ENCODE data around the gene FBXW9. TPM values are rescaled to one million over a fixed set of nuclear protein-coding genes. Genes with fewer than 3 reads are reported as not detected.

The FBXW9 gene
- total RNA-seq, 6 donors from 2014 or later, result 6.5 to 13.7 (median 8.7) TPM

- ATAC-seq (ENCODE audit: low FRiP score in 2 of 2), result peak in 1 of 2 donors; percentile 7
- Histone ChIP-seq H3K9me3 (no peaks in the 10 kb centered on the region), H3K27ac (no peak overlapping the region), H3K27me3 (no peaks in the 10 kb centered on the region), H3K4me1 (peaks cover 0 to 4% (median 0%) of the 10 kb centered on the region in 4 donors), H3K4me3 (no peak overlapping the region), H3K36me3 (peaks cover 0 to 2% (median 0%) of the 10 kb centered on the region in 4 donors)
- DNase-seq, result peak in 1 of 2 donors; percentile 71
- no peak for TF ChIP-seq POLR2A (IDR thresholded peaks at IDR 0.05)
- no peak for TF ChIP-seq POLR2AphosphoS5 (IDR thresholded peaks at IDR 0.05)
- TF ChIP-seq, protein P1, sequence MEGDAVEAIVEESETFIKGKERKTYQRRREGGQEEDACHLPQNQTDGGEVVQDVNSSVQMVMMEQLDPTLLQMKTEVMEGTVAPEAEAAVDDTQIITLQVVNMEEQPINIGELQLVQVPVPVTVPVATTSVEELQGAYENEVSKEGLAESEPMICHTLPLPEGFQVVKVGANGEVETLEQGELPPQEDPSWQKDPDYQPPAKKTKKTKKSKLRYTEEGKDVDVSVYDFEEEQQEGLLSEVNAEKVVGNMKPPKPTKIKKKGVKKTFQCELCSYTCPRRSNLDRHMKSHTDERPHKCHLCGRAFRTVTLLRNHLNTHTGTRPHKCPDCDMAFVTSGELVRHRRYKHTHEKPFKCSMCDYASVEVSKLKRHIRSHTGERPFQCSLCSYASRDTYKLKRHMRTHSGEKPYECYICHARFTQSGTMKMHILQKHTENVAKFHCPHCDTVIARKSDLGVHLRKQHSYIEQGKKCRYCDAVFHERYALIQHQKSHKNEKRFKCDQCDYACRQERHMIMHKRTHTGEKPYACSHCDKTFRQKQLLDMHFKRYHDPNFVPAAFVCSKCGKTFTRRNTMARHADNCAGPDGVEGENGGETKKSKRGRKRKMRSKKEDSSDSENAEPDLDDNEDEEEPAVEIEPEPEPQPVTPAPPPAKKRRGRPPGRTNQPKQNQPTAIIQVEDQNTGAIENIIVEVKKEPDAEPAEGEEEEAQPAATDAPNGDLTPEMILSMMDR (IDR thresholded peaks at IDR 0.05), result no peak
- TF ChIP-seq EP300 (IDR thresholded peaks at IDR 0.05), result no peak
- 61 to 82% methylated on average over 9 to 19 of the region's 26 CpGs for WGBS, 2 donors
Observed at GRCh38 chr19:12689581-12690216, 6.7 kb downstream of the FBXW9 start.

GRCh38 chr19:12689012-12689411 is 7.4 kb downstream of the FBXW9 start:
- H3K4me3 ChIP-seq, result no peak overlapping the region
- WGBS, 2 donors, result 83 to 91% methylated on average over 8 to 10 of the region's 12 CpGs
- peaks cover 0 to 2% (median 0%) of the 10 kb centered on the region in 4 donors for H3K36me3 ChIP-seq
- no peaks in the 10 kb centered on the region for H3K4me1 ChIP-seq
- ATAC-seq (ENCODE audit: low FRiP score in 2 of 2), result peak; percentile 4 to 13
- TF ChIP-seq POLR2AphosphoS5 (IDR thresholded peaks at IDR 0.05) (no peak), EP300 (IDR thresholded peaks at IDR 0.05) (no peak), POLR2A (IDR thresholded peaks at IDR 0.05) (no peak)
- TF ChIP-seq, protein P1 (IDR thresholded peaks at IDR 0.05), result no peak
- no peaks in the 10 kb centered on the region for H3K9me3 ChIP-seq
- no peak overlapping the region for H3K27ac ChIP-seq
- DNase-seq, result no peak
- H3K27me3 ChIP-seq, result no peaks in the 10 kb centered on the region

- Histone ChIP-seq H3K27me3 (no peaks in the 10 kb centered on the region), H3K9me3 (no peaks in the 10 kb centered on the region), H3K27ac (no peak within 1 kb of the TSS), H3K4me3 (no peak within 1 kb of the TSS), H3K36me3 (peaks cover 0 to 2% (median 0%) of the 10 kb centered on the region in 4 donors), H3K4me1 (no peaks in the 10 kb centered on the region)
- WGBS, 2 donors, result 89 to 92% methylated on average over 7 of the region's 9 CpGs
- TF ChIP-seq POLR2AphosphoS5 (IDR thresholded peaks at IDR 0.05) (no peak), EP300 (IDR thresholded peaks at IDR 0.05) (no peak), POLR2A (IDR thresholded peaks at IDR 0.05) (no peak)
- TF ChIP-seq, protein P1 (IDR thresholded peaks at IDR 0.05), result no peak
- ATAC-seq (ENCODE audit: low FRiP score in 2 of 2) (no peak), DNase-seq (no peak)
Observed at GRCh38 chr19:12687496-12688196, 8.8 kb downstream of the FBXW9 start, which contains the start of gene GNG14. Gene GNG14 (plus strand): TSS chr19:12687998. CDS start chr19:12688049, 51 bp downstream.

- Histone ChIP-seq H3K4me1 (peaks cover under 1 to 6% (median 3%) of the 10 kb centered on the region in 4 donors), H3K27me3 (no peaks in the 10 kb centered on the region), H3K9me3 (no peaks in the 10 kb centered on the region), H3K27ac (no peak overlapping the region), H3K4me3 (no peak overlapping the region), H3K36me3 (peaks cover 0 to 2% (median 0%) of the 10 kb centered on the region in 4 donors)
- TF ChIP-seq POLR2AphosphoS5 (IDR thresholded peaks at IDR 0.05), result no peak
- TF ChIP-seq, protein P1 (IDR thresholded peaks at IDR 0.05), result no peak
- TF ChIP-seq POLR2A (IDR thresholded peaks at IDR 0.05), result no peak
- no peak for TF ChIP-seq EP300 (IDR thresholded peaks at IDR 0.05)
- ATAC-seq (ENCODE audit: low FRiP score in 2 of 2), result no peak
- DNase-seq, result no peak
- 83 to 90% methylated on average over 3 of the region's 3 CpGs for WGBS, 2 donors
Observed at GRCh38 chr19:12685831-12686230, 10.6 kb downstream of the FBXW9 start.
